HG03354 (cell line): Measurements from ENCODE around the gene ZNF777.

ENCODE experiments used
- ATAC-seq: cut with Tn5 transposase; IDR thresholded peaks from one replicate; pipeline ENCODE4 v1.9.1; 2021; ENCODE audit warnings: mild to moderate bottlenecking; ENCODE audit not compliant: unreplicated experiment, poor library complexity, severe bottlenecking

Gene ZNF777

DNA sequence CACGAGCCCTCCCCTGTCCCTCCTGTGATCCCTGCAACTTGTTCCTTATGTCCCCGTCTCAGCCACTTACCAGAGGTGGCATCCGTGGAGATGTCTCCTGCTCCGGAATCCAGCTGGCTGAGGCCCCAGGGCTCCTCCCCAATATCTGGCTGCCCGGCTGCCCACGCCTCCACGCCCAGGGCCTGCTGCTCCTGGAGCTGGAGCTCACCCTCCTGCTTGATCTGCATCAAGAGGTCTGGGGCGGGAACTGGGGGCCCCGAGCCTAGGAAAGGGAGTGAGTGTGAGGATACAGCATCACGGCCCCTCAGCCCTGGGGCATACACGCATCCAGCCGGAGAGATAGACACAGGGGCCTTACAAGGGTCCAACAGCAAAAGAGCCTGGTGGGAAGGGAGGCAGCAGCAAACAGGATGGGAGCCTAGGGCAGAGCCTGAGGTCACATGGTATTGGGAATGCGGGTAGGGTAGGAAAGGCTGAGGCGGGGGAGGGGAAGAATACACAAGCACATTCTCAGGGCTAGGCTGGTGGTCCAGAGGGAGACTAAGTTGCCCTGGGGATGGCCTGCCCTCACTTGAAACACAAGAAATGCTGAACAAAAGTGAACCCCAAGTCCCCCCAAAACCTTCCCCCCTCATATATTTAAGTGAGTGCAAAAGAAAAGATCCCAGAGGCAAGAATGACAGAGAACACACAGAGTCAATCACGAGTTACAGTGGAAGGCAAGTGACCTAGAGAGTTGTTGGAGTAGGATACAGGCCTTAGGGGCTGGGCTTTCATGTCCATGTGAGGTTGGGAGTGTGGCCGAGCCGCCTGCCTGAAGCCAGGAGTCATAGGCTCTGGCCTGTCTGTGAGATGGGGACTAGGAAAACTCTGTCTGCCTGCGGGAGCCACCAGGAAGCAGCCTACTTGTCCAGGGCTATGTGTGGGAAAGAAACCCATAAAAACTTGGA, 16.9 kb upstream of the ZNF777 start:
- no peak for ATAC-seq

DNA sequence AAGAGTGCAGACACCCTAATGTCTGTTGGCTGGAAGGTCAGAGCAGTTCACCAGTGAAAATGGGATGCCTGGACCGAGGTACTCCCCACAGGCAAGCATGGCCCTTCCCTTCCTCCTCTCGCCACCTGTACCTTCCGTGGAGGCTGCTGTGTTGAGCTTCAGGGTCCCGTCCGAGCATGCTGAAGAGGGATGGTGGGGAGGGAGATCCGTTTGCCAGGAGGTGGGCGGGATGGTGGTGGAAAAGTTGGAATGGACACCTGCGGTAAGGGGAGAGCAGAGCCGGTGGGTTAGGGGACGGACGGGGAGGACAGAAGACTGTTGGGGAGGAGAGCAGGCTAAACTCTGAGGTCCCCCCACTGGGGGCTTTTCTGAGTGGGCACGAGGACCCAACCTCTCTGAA, 15.9 kb upstream of the ZNF777 start:
- no peak for ATAC-seq

DNA sequence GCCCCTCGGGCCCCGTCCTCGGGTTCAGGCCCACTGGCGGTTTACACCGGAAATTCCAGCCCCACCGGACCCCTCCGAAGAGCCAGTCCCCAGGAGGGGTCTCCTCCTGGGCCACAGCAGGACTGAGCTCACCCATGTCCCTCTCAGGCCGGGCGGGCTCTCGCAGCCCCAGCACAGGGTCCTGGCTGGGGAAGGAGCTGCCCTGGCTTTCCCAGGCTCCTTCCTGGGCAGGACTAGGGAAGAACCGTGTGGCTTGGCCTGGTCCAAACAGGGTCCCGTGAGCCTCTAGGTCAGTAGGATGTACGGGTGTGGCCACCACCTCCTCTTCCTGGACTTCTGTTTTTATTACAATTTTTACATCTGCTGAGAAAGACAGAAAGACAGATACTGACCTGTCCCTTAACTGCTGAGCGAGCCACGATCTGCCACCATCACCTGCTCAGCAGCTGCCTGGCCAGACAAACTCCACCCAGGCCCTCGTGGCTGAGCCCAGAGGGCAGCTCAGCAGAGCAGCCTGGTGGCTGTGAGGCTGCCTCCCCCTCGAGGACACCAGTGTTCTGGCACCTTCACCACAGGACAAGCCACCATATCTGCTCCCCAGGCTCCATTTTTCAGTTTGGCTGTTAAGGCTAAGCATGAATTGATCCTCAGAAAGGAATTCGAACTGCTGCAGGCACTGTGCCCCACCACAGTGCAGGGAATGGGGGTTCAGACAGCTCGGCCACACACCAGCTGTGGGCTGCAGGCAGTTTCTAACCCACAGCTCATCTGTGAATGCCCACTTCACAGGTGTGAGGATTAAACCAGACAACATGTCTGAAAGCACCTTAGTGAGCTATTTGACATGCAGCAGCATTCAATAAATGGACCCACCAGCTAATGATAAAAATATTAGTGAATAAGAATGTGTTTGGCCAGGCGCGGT, 14.5 kb upstream of the ZNF777 start:
- no peak for ATAC-seq

DNA sequence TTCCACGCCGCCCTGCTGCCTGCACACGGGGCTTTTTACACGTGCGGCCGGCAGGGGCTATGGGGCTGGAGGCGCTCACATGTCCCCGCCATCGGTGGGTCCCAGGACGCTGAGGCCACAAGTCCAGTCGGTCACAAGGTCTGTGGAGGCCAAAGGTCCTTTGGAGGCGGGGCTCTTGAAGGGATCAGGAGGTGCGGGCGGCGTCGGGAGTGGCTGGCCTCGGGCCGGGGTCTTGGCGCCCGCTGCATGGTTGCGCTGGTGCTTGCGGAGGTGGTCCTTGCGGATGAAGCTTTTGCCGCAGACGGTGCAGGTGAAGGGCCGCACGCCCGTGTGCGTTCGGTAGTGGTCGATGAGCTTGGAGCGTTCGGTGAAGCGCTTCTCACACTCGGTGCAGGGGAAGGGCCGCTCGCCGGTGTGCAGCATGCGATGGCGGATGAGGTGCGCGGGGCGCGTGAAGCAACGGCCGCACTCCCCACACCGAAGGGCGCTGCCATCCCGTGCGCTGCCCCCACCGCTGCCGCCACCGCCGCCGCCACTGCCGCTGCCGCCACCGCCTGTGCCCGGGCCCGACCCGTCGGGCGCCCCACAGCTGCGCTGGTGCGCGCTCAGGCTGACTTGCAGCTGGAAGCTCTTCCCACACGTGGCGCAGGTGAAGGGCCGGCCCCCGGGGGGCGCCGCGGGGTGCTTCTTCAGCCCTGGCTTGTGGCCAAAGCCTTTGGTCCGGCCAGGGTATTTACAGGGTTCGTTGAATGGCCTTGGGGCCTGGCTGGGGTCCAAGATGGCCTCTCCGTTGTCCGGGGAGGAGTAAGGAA, 13.7 kb upstream of the ZNF777 start:
- no peak for ATAC-seq

- no peak for ATAC-seq
Observed at GRCh38 chr7:149473251-149473650, 12.4 kb upstream of the ZNF777 start.

- ATAC-seq = no peak
Observed at GRCh38 chr7:149471289-149471953, 10.6 kb upstream of the ZNF777 start.

GRCh38 chr7:149469806-149470205, 8.9 kb upstream of the ZNF777 start:
- no peak for ATAC-seq

- ATAC-seq = no peak
Observed at GRCh38 chr7:149468208-149468607, 7.3 kb upstream of the ZNF777 start.

GRCh38 chr7:149467321-149467859, 6.5 kb upstream of the ZNF777 start:
- ATAC-seq = no peak

DNA sequence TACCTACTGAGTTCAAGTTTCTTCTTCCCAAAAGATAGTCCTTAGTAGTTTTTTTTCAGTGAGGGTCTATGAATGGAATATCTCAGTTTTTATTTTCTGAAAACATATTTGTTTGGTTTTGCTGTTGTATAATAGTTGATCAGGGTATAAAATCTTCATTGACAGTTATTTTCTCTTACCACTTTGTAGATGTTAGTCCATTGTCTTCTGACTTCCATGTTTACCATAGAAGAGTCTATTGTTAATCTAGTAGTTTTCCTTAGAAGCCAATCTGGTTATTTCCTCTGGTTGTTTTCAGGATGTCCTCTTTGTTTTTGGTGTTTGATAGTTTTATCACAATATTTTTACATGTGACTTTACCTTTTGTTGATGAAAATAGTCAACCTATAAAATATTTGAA, 5.5 kb upstream of the ZNF777 start:
- ATAC-seq = no peak

GRCh38 chr7:149463500-149464161, 2.8 kb upstream of the ZNF777 start:
- ATAC-seq = no peak

DNA sequence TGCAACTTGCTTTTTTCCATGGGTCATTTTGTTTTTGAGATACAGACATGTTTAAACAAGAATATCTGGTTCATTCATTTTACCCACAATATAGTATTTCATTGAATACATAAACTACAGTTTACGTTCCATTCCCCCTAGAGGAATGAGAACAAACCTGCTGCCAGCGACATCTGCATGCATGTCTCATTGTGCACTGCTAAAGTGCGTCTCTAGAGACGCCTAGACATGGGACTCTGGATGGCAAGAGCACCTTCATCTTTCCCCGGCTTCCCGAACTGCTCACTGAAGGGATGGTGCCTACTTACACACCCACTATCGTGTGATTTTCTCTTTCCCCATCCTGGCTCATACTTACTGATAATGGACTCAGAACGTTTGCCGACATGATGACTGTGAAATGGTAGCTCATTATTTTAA, 1.2 kb upstream of the ZNF777 start:
- no peak for ATAC-seq

DNA sequence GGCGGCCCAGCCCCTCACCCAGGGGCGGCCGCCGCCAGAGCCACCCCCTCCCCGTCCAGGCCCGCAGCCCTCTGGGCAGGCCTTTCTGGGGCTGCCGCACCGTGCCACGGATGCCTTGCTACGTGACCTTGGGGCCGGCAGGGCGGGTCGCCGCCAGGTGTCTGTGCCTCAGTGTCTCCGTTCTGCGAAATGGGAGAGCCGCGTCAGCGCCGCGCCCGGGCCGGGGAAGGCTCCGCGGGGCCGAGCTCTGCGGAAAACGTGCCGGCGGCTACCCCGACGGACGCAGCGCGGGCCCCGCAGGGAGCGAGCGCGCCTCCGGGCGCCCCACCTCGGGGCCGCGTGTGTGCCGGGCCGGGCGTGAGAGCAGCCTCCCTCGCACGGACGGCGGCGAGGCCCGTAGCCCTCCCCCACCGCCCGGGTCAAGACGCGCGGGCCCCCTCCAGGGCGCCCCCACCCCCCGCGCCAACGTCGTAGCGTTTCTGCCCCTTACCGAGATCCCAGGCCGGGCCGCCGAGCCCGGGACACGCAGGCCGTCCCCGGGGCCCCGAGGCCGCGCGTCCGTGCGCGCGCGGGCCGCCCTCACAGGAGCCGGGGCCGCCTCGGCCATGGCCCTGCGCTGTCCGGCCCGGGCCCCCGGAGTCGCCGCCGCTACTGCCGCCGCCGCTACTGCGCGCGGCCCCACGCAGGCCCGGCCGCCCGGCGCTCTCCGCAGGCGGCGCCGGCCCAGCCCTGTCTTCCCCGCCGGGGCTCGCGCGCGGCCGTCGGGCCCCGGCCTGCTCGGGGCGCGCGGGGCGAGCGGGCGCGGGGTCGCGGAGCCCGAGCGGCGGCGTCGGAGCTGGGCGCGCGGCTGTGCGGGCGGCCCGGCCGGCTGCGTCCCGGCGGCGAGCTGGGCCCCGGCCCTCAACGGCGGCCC, 1.1 kb downstream of the ZNF777 start:
- ATAC-seq = peak; percentile 41

DNA sequence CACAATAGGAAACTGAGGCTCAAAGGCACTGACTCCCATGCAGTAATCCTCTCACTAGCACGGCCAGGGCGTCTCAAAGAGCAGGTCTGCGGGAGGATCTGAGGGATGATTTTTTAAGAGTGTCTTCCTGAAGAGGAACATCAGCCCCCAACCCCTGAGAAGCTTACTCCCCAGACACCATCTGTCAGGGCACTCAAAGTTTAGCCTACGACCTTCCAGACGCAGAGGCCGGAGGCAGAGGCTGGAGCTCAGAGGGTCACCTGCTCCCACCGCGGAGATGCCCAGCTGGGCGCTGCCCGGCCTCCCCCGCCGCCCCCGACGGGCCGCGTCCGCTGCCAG, 1.7 kb downstream of the ZNF777 start:
- ATAC-seq = no peak

DNA sequence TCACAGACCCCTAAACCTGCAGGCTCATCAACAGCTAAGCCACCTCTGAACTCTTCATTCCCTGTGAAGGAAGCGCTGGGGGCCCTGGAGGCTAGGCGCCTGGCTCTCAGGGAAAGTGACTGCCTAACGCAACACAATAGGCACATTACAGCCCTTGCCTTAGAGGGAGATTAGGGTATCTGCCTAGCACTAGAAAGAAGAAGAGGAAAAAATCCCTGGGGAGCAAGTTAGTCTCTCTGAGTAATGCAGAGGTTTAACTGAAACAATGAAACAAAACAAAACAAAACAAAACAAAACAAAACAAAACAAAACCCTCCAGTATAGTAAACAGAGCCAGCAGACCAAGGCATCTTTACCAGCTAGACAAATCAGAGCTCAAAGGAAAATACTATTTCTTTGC, 2.6 kb downstream of the ZNF777 start:
- no peak for ATAC-seq

DNA sequence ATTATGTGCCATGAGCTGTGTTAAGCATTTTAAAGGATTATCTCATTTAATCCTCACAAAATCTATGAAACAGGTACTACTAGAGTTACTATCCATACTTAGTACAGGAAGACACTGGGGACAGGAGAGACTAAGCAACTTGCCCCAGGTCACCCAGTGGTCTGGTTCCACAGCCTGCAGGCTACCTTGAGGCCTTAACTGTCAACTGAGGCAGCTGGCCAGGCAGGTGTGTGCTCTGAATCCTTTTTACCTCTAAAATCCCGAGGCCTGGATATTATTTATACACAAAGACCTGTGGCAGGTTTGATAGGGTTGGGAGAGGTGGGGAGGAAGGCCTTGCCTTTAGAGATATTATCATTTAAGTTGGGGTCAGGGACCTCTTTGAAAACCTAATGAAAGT, 3.1 kb downstream of the ZNF777 start:
- no peak for ATAC-seq

DNA sequence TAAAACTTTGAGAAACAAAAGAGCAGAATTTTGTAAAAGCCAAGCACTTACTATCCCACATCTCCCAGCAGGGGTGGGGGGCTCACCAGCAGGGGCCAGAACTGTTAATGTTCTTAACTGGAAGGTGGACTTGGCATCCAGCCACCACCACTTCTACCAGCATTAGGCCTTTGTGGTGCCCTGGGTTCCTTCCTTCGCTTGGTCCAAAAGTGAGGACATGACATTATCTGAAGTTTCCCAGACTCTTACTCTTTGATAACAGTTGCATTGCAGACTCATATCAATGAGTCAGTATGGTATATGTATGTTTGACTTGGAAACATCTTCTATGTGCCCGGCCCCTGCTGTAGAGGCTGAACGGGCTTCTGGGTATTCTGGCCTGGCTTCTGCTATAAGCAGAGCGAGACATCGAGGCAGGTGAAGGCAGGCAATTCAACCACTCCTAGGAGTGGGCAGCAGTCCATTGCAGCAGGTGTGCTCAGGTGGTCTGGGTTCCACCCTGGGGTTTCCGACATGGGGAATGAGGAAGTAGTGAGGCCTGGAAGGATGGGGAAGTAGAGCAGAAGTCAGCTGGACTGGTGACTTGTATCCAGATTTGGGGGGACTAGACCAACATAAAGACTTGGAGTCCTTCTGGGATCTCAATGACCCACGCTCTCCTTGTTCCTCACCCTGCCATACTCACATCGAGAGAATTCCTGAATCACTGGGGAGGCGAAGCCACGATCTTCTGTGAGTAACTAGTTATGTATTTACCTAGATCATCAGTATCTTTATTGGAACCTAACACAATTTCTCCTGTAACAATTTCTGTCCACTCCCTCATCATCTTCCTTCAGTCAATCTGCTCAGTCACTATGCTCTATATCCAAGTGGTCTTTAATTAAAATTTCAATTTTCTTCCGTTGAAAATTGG, 4.1 kb downstream of the ZNF777 start:
- no peak for ATAC-seq
